ENCODE data around the gene SKAP1. TPM values are rescaled to one million over a fixed set of nuclear protein-coding genes. Genes with fewer than 3 reads are reported as not detected.
"Not testable (repeated sequence)": the region's sequence is repeated elsewhere in the genome, so short reads cannot be mapped to it uniquely, and the experiment has no call there.

The SKAP1 gene
- total and polyA plus RNA-seq, 2 experiments from 2014 or later: 0.27 TPM; not detected in 1

DNA sequence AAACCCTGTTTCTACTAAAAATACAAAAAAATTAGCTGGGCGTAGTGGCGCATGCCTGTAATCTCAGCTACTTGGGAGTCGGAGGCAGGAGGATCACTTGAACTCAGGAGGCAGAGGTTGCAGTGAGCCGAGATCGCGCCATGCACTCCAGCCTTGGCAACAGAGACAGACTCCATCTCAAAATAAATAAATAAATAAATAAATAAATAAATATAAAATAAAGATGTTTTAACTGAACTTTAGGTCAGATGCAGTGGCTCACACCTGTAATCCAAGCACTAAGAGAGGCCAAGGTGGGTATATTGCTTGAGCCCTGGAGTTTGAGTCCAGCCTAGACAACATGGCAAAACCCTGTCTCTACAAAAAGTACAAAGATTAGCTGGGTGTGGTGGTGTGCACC, 61.0 kb downstream of the SKAP1 start:
- not testable (repeated sequence) for H3K27me3 ChIP-seq (ENCODE audit: insufficient read depth); H3K4me3 ChIP-seq; H3K4me3 Mint-ChIP-seq; H3K27ac Mint-ChIP-seq; H3K9me3 Mint-ChIP-seq; ATAC-seq; H3K36me3 Mint-ChIP-seq (ENCODE audit: low read depth); H3K4me1 ChIP-seq (ENCODE audit: insufficient read depth); H3K27ac ChIP-seq (ENCODE audit: low read depth); H2AFZ ChIP-seq; H3K79me2 ChIP-seq (replicated peaks; ENCODE audit: insufficient read depth); H3K9me2 ChIP-seq (ENCODE audit: insufficient read depth); H3K36me3 ChIP-seq (ENCODE audit: insufficient read depth); H3F3A ChIP-seq (replicated peaks; ENCODE audit: low read depth); H3K4me2 ChIP-seq; DNase-seq (ENCODE audit: low spot score); H3K4me1 Mint-ChIP-seq; H3K27me3 Mint-ChIP-seq (ENCODE audit: insufficient read depth, low read depth, poor library complexity); H4K20me1 ChIP-seq (replicated peaks; ENCODE audit: insufficient read depth)

DNA sequence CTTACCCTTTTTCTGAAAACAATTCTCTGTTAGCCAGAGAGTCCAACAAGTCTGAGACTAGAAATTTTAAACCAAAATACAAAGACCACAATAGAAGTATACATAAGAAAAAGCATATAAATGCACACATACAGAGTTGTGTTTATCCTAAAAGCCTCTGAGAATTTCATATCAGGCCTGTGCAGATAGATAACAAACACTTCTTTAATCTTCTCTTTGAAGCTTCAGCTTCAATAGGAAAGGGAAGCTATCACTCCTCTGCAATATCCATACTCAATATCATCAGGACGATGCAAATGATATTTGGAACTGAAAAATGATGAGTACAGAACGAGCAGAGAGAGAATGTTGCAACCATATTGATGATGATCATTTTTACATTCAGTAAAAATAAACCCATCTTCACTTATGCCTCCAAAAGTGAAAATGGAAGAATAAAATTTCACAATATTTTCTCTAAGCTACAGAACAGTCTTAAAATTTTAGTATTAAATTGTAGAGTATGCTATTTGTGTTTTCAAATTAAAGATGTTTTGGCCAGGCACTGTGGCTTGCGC, 61.6 kb downstream of the SKAP1 start:
- Histone ChIP-seq H3K4me2 (no peak overlapping the region), H3K79me2 (replicated peaks; ENCODE audit: insufficient read depth) (no peaks in the 10 kb centered on the region), H3K27me3 (ENCODE audit: insufficient read depth) (no peaks in the 10 kb centered on the region), H2AFZ (no peak overlapping the region), H3K4me1 (ENCODE audit: insufficient read depth) (no peaks in the 10 kb centered on the region), H3K36me3 (ENCODE audit: insufficient read depth) (no peaks in the 10 kb centered on the region), H3K4me3 (no peak overlapping the region), H3K9me2 (ENCODE audit: insufficient read depth) (no peaks in the 10 kb centered on the region), H4K20me1 (replicated peaks; ENCODE audit: insufficient read depth) (no peaks in the 10 kb centered on the region), H3F3A (replicated peaks; ENCODE audit: low read depth) (no peaks in the 10 kb centered on the region), H3K27ac (ENCODE audit: low read depth) (no peak overlapping the region)
- Mint-ChIP-seq H3K27me3 (ENCODE audit: insufficient read depth, low read depth, poor library complexity) (peaks cover 10% of the 10 kb centered on the region), H3K9me3 (no peaks in the 10 kb centered on the region), H3K4me1 (no peaks in the 10 kb centered on the region), H3K4me3 (no peak overlapping the region), H3K36me3 (ENCODE audit: low read depth) (no peaks in the 10 kb centered on the region), H3K27ac (no peak overlapping the region)
- no peak for ATAC-seq
- no peak for DNase-seq (ENCODE audit: low spot score)
- TF ChIP-seq ZNF331 (CRISPR knock-in tag; IDR thresholded peaks at IDR 0.05; ENCODE audit: low read depth) (no peak), EZH2phosphoT487 (IDR thresholded peaks at IDR 0.05; ENCODE audit: unreplicated experiment) (no peak), JUNB (IDR thresholded peaks at IDR 0.05; ENCODE audit: unreplicated experiment) (no peak), NANOG (IDR thresholded peaks at IDR 0.05; ENCODE audit: borderline replicate concordance) (no peak), STAT1 (IDR thresholded peaks at IDR 0.05; ENCODE audit: unreplicated experiment) (no peak), CREB1 (CRISPR knock-in tag; IDR thresholded peaks at IDR 0.05; ENCODE audit: low read depth) (no peak)
- TF ChIP-seq, protein P1, sequence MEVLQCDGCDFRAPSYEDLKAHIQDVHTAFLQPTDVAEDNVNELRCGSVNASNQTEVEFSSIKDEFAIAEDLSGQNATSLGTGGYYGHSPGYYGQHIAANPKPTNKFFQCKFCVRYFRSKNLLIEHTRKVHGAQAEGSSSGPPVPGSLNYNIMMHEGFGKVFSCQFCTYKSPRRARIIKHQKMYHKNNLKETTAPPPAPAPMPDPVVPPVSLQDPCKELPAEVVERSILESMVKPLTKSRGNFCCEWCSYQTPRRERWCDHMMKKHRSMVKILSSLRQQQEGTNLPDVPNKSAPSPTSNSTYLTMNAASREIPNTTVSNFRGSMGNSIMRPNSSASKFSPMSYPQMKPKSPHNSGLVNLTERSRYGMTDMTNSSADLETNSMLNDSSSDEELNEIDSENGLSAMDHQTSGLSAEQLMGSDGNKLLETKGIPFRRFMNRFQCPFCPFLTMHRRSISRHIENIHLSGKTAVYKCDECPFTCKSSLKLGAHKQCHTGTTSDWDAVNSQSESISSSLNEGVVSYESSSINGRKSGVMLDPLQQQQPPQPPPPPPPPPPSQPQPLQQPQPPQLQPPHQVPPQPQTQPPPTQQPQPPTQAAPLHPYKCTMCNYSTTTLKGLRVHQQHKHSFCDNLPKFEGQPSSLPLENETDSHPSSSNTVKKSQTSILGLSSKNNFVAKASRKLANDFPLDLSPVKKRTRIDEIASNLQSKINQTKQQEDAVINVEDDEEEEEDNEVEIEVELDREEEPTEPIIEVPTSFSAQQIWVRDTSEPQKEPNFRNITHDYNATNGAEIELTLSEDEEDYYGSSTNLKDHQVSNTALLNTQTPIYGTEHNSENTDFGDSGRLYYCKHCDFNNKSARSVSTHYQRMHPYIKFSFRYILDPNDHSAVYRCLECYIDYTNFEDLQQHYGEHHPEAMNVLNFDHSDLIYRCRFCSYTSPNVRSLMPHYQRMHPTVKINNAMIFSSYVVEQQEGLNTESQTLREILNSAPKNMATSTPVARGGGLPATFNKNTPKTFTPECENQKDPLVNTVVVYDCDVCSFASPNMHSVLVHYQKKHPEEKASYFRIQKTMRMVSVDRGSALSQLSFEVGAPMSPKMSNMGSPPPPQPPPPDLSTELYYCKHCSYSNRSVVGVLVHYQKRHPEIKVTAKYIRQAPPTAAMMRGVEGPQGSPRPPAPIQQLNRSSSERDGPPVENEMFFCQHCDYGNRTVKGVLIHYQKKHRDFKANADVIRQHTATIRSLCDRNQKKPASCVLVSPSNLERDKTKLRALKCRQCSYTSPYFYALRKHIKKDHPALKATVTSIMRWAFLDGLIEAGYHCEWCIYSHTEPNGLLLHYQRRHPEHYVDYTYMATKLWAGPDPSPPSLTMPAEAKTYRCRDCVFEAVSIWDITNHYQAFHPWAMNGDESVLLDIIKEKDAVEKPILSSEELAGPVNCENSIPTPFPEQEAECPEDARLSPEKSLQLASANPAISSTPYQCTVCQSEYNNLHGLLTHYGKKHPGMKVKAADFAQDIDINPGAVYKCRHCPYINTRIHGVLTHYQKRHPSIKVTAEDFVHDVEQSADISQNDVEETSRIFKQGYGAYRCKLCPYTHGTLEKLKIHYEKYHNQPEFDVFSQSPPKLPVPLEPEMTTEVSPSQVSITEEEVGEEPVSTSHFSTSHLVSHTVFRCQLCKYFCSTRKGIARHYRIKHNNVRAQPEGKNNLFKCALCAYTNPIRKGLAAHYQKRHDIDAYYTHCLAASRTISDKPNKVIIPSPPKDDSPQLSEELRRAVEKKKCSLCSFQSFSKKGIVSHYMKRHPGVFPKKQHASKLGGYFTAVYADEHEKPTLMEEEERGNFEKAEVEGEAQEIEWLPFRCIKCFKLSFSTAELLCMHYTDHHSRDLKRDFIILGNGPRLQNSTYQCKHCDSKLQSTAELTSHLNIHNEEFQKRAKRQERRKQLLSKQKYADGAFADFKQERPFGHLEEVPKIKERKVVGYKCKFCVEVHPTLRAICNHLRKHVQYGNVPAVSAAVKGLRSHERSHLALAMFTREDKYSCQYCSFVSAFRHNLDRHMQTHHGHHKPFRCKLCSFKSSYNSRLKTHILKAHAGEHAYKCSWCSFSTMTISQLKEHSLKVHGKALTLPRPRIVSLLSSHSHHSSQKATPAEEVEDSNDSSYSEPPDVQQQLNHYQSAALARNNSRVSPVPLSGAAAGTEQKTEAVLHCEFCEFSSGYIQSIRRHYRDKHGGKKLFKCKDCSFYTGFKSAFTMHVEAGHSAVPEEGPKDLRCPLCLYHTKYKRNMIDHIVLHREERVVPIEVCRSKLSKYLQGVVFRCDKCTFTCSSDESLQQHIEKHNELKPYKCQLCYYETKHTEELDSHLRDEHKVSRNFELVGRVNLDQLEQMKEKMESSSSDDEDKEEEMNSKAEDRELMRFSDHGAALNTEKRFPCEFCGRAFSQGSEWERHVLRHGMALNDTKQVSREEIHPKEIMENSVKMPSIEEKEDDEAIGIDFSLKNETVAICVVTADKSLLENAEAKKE (CRISPR knock-in tag; IDR thresholded peaks at IDR 0.05): no peak
- TF ChIP-seq, protein P2, sequence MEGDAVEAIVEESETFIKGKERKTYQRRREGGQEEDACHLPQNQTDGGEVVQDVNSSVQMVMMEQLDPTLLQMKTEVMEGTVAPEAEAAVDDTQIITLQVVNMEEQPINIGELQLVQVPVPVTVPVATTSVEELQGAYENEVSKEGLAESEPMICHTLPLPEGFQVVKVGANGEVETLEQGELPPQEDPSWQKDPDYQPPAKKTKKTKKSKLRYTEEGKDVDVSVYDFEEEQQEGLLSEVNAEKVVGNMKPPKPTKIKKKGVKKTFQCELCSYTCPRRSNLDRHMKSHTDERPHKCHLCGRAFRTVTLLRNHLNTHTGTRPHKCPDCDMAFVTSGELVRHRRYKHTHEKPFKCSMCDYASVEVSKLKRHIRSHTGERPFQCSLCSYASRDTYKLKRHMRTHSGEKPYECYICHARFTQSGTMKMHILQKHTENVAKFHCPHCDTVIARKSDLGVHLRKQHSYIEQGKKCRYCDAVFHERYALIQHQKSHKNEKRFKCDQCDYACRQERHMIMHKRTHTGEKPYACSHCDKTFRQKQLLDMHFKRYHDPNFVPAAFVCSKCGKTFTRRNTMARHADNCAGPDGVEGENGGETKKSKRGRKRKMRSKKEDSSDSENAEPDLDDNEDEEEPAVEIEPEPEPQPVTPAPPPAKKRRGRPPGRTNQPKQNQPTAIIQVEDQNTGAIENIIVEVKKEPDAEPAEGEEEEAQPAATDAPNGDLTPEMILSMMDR (conservative IDR thresholded peaks at IDR 0.05; ENCODE audit: low read depth in 2 of 2): no peak
- TF ChIP-seq, protein P3, sequence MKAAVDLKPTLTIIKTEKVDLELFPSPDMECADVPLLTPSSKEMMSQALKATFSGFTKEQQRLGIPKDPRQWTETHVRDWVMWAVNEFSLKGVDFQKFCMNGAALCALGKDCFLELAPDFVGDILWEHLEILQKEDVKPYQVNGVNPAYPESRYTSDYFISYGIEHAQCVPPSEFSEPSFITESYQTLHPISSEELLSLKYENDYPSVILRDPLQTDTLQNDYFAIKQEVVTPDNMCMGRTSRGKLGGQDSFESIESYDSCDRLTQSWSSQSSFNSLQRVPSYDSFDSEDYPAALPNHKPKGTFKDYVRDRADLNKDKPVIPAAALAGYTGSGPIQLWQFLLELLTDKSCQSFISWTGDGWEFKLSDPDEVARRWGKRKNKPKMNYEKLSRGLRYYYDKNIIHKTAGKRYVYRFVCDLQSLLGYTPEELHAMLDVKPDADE (IDR thresholded peaks at IDR 0.05): no peak
- TF ChIP-seq, protein P4, sequence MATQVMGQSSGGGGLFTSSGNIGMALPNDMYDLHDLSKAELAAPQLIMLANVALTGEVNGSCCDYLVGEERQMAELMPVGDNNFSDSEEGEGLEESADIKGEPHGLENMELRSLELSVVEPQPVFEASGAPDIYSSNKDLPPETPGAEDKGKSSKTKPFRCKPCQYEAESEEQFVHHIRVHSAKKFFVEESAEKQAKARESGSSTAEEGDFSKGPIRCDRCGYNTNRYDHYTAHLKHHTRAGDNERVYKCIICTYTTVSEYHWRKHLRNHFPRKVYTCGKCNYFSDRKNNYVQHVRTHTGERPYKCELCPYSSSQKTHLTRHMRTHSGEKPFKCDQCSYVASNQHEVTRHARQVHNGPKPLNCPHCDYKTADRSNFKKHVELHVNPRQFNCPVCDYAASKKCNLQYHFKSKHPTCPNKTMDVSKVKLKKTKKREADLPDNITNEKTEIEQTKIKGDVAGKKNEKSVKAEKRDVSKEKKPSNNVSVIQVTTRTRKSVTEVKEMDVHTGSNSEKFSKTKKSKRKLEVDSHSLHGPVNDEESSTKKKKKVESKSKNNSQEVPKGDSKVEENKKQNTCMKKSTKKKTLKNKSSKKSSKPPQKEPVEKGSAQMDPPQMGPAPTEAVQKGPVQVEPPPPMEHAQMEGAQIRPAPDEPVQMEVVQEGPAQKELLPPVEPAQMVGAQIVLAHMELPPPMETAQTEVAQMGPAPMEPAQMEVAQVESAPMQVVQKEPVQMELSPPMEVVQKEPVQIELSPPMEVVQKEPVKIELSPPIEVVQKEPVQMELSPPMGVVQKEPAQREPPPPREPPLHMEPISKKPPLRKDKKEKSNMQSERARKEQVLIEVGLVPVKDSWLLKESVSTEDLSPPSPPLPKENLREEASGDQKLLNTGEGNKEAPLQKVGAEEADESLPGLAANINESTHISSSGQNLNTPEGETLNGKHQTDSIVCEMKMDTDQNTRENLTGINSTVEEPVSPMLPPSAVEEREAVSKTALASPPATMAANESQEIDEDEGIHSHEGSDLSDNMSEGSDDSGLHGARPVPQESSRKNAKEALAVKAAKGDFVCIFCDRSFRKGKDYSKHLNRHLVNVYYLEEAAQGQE (IDR thresholded peaks at IDR 0.05; ENCODE audit: unreplicated experiment): no peak

All from GM23338 (cell line).